HG03565 (cell line): ENCODE data around the gene FANCC.

ENCODE experiments used
- ATAC-seq: cut with Tn5 transposase; IDR thresholded peaks from one replicate; pipeline ENCODE4 v1.9.1; 2021; ENCODE audit warnings: mild to moderate bottlenecking, moderate library complexity; ENCODE audit not compliant: unreplicated experiment

Gene FANCC

DNA sequence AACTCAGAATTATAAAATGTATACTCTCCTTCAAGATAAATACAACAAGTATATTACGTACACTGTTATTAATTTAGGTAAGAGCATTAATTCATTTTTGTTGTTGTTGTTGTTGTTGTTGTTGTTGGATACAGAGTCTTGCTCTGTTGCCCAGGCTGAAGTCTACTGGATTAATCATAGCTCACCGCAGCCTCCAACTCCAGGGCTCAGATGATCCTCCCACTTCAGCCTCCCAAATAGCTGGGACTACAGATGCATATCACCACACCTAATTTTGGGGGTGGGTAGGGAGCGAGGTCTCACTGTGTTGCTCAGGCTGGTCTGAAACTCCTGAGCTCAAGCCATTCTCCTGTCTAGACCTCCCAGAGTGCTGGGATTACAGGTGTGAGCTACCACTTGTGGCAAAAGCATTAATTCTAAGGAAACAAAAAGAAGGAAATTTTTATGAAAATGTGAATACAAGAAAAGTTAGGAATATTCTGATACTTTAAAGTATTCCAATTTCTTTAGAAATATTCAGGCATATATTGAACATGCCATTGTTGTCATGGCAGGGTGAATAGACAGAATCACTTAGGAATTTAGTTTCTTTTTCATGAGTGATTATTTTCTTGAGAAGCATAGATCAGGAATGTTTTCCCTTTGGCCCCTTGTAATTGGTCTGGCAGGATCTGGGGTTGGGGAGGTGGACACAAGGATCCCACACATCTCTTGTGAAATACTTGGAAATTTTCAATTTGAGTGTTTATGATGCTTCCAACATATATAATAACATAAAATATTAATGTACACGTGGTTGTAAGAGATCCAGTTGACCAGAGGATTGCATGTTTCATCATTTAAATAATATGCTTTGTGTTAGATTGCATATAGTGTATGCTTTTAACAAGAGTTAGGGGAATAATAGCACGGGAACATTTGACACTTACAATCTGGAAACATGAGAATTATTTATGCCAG is 263.6 kb downstream of the FANCC start:
- ATAC-seq = no peak

DNA sequence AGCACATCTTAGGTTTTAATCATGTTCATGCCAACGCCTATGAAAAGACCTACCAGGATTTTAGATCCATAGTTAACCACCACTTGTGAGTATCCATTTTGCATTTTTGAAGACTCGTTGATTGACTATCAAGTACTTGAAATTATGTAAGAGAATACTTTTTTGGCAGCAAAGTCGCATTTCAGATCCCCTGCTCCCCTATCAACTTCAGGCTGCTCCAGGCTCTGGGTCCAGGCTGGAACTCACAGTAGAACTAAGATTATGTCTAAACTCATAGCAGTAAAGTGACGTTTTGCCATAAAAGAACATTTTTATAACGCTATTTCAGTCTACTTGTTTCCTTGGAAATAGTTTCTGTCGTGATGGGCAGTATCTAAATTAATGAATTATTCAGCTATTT is 267.7 kb downstream of the FANCC start:
- ATAC-seq = no peak
